ENCODE data around the gene VPS50.
"Not testable (repeated sequence)": the region's sequence is repeated elsewhere in the genome, so short reads cannot be mapped to it uniquely, and the experiment has no call there.

Gene VPS50

GRCh38 chr7:93359520-93360198 is 127.5 kb downstream of the VPS50 start:
- TF ChIP-seq Cebpa-rat (IDR thresholded peaks at IDR 0.05) = no peak
- Histone ChIP-seq H3K9ac (no peak overlapping the region), H4K20me1 (no peaks in the 10 kb centered on the region), H3K4me2 (no peak overlapping the region), H3K27me3 (no peaks in the 10 kb centered on the region; the same call in 1 of the 2 replicates), H3K9me3 (no peaks in the 10 kb centered on the region), H3K4me1 (no peaks in the 10 kb centered on the region), H3K36me3 (peaks cover 4% of the 10 kb centered on the region; the same call in 1 of the 2 replicates), H3K4me3 (no peak overlapping the region), H3K27ac (no peak overlapping the region)

DNA sequence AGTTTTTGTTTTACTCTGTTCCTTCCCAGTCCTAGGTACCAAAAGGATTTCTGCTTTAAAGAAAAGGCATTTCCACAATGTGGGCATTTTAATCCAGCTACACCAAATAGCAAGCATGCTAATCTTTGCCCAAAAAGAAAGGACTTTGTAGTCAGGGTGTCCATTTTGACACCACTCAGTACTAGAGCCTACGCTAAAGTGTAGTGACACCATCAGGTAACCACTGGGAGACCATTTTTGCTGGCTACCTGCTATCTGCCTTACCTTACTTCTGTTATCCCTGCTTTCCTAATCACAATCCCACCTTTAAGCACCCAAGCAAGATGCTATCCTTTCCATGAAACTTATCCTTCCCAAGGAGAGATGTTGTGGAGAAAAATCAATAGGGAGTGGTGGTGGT is 129.7 kb downstream of the VPS50 start:
- no peaks in the 10 kb centered on the region for H4K20me1 ChIP-seq
- no peak for TF ChIP-seq Cebpa-rat (IDR thresholded peaks at IDR 0.05)
- H3K27ac ChIP-seq = no peak overlapping the region
- H3K27me3 ChIP-seq = no peaks in the 10 kb centered on the region; the same call in 1 of the 2 replicates
- H3K4me2 ChIP-seq = no peak overlapping the region
- no peaks in the 10 kb centered on the region for H3K9me3 ChIP-seq
- peaks cover 4% of the 10 kb centered on the region; the same call in 1 of the 2 replicates for H3K36me3 ChIP-seq
- no peak overlapping the region for H3K9ac ChIP-seq
- no peak overlapping the region for H3K4me3 ChIP-seq
- no peaks in the 10 kb centered on the region for H3K4me1 ChIP-seq

- TF ChIP-seq Cebpa-rat (IDR thresholded peaks at IDR 0.05) = no peak
- H3K27ac ChIP-seq = no peak overlapping the region
- H3K9ac ChIP-seq = no peak overlapping the region
- H3K36me3 ChIP-seq = no peaks in the 10 kb centered on the region
- H3K4me3 ChIP-seq = no peak overlapping the region
- no peaks in the 10 kb centered on the region for H3K27me3 ChIP-seq
- no peaks in the 10 kb centered on the region for H3K4me1 ChIP-seq
- H3K9me3 ChIP-seq = no peaks in the 10 kb centered on the region
- no peak overlapping the region for H3K4me2 ChIP-seq
- H4K20me1 ChIP-seq = no peaks in the 10 kb centered on the region
Observed at GRCh38 chr7:93364806-93365205, 132.6 kb downstream of the VPS50 start.

DNA sequence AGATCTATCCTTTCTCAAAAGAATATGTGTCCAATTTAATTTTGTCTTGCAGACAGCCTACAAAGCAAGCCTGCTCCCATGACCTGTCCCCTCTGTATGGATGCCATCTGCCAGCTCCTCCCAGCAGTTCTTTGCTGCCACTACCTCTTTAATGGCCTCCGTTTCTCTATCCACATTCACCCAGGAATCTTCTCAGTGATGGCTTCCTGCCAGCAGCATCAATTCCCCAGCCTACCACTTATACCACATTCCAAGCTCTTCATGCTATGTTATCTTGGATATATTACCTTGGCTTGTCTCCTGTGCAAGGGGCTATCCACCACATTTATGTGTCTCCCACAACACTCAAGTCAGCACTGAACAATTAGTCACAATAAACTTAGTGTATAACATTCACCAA is 133.2 kb downstream of the VPS50 start:
- H3K4me2 ChIP-seq = no peak overlapping the region
- H3K4me1 ChIP-seq = no peaks in the 10 kb centered on the region
- H3K4me3 ChIP-seq = no peak overlapping the region
- H3K9me3 ChIP-seq = no peaks in the 10 kb centered on the region
- H4K20me1 ChIP-seq = no peaks in the 10 kb centered on the region
- no peak overlapping the region for H3K27ac ChIP-seq
- TF ChIP-seq Cebpa-rat (IDR thresholded peaks at IDR 0.05) = no peak
- no peaks in the 10 kb centered on the region for H3K36me3 ChIP-seq
- H3K27me3 ChIP-seq = no peaks in the 10 kb centered on the region
- no peak overlapping the region for H3K9ac ChIP-seq

DNA sequence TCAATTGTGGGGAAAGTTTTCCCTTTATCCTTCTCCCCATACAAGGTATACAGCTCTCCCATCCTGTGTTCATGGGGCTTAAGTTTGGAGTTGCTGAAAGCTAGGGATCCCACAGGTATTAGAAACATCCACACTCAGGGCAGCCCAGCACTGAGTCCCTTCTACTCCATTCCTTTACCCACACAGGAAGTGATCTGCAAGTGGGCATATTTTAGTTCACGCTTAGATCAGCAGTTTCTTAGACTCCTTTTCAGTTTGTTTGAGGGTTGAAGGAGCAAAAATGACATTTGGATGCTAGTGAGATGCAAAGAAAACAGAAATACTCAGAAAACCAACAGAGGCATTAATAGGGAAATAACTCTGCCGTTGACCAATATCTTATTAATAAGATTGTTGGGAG is 134.7 kb downstream of the VPS50 start:
- Histone ChIP-seq H3K27ac (no peak overlapping the region), H3K4me2 (no peak overlapping the region), H3K9ac (no peak overlapping the region), H3K4me3 (no peak overlapping the region), H4K20me1 (no peaks in the 10 kb centered on the region), H3K9me3 (no peaks in the 10 kb centered on the region), H3K27me3 (no peaks in the 10 kb centered on the region), H3K36me3 (no peaks in the 10 kb centered on the region), H3K4me1 (no peaks in the 10 kb centered on the region)
- no peak for TF ChIP-seq Cebpa-rat (IDR thresholded peaks at IDR 0.05)

GRCh38 chr7:93367254-93367653 is 135.1 kb downstream of the VPS50 start:
- H3K9ac ChIP-seq = no peak overlapping the region
- H3K4me3 ChIP-seq = no peak overlapping the region
- no peak overlapping the region for H3K4me2 ChIP-seq
- no peaks in the 10 kb centered on the region for H3K27me3 ChIP-seq
- H3K36me3 ChIP-seq = no peaks in the 10 kb centered on the region
- H3K4me1 ChIP-seq = no peaks in the 10 kb centered on the region
- no peaks in the 10 kb centered on the region for H4K20me1 ChIP-seq
- no peak for TF ChIP-seq Cebpa-rat (IDR thresholded peaks at IDR 0.05)
- no peaks in the 10 kb centered on the region for H3K9me3 ChIP-seq
- no peak overlapping the region for H3K27ac ChIP-seq

GRCh38 chr7:93370937-93371336 is 138.8 kb downstream of the VPS50 start:
- H3K27me3 ChIP-seq, H4K20me1 ChIP-seq, H3K4me1 ChIP-seq, H3K4me2 ChIP-seq, H3K36me3 ChIP-seq, H3K27ac ChIP-seq, H3K4me3 ChIP-seq, H3K9me3 ChIP-seq, H3K9ac ChIP-seq: not testable (repeated sequence)

GRCh38 chr7:93373537-93373936 is 141.4 kb downstream of the VPS50 start:
- Histone ChIP-seq H3K4me2 (no peak overlapping the region), H3K36me3 (no peaks in the 10 kb centered on the region), H4K20me1 (no peaks in the 10 kb centered on the region), H3K9ac (no peak overlapping the region), H3K4me3 (no peak overlapping the region), H3K4me1 (peaks cover 12% of the 10 kb centered on the region), H3K27me3 (no peaks in the 10 kb centered on the region), H3K9me3 (no peaks in the 10 kb centered on the region), H3K27ac (no peak overlapping the region)
- TF ChIP-seq Cebpa-rat (IDR thresholded peaks at IDR 0.05) = no peak

DNA sequence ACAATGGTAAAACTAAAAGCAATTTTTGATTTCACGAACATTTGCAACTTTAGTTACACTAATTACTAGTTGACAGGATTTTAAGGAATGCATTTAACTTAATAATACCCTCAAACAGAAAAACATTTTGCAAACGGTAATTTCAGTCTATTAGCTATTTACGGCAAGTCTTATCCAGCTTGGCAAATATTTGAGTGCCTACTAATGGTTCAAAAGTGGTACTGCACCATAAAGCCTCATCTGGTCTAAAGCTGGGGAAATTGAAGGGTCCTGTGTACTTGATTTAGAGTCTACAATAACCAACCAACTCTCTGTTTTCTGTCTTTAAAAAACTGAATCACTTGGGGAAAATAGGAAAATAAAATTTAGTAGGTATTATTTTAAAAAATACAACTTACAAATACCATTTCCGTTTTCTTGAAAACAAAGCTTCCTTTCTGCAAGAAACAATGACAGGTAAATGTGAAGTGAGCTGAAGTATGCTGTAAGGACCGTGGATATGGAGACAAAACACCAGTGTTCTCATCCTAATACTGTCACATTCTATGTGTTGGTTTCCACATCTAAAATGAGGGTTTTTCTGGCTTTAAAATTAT is 142.3 kb downstream of the VPS50 start:
- no peaks in the 10 kb centered on the region for H3K27me3 ChIP-seq
- H3K4me3 ChIP-seq = no peak overlapping the region
- H3K27ac ChIP-seq = no peak overlapping the region
- H3K4me2 ChIP-seq = no peak overlapping the region
- H3K36me3 ChIP-seq = no peaks in the 10 kb centered on the region
- H3K4me1 ChIP-seq = peaks cover 18% of the 10 kb centered on the region
- no peak overlapping the region for H3K9ac ChIP-seq
- H4K20me1 ChIP-seq = no peaks in the 10 kb centered on the region
- H3K9me3 ChIP-seq = no peaks in the 10 kb centered on the region
- TF ChIP-seq Cebpa-rat (IDR thresholded peaks at IDR 0.05) = no peak

GRCh38 chr7:93375603-93376002 is 143.4 kb downstream of the VPS50 start:
- no peak overlapping the region for H3K4me3 ChIP-seq
- H3K4me1 ChIP-seq = peaks cover 18% of the 10 kb centered on the region
- no peaks in the 10 kb centered on the region for H4K20me1 ChIP-seq
- no peak overlapping the region for H3K4me2 ChIP-seq
- no peak overlapping the region for H3K27ac ChIP-seq
- no peaks in the 10 kb centered on the region for H3K9me3 ChIP-seq
- TF ChIP-seq Cebpa-rat (IDR thresholded peaks at IDR 0.05) = no peak
- no peaks in the 10 kb centered on the region for H3K27me3 ChIP-seq
- no peak overlapping the region for H3K9ac ChIP-seq
- no peaks in the 10 kb centered on the region for H3K36me3 ChIP-seq

Measured in BLaER1 (cell line).